SU-DHL-6 (cell line): ENCODE results near the gene GGA1.

Experiments used
- H2AFZ ChIP-seq: fragments of 200-600 bp; sonication (generic); 2 replicates; pipeline ENCODE4 v1.6.1; 2014; ENCODE audit warnings: low read depth, mild to moderate bottlenecking, moderate library complexity, mixed read lengths, antibody characterized with exemption, low read length; ENCODE audit not compliant: severe bottlenecking
- H3F3A ChIP-seq: fragments of 200-600 bp; shearing (Covaris generic); 2 replicates; pipeline ENCODE4 v1.6.0; 2016; ENCODE audit warnings: antibody characterized with exemption, mild to moderate bottlenecking; ENCODE audit not compliant: insufficient read depth
- H3K27ac ChIP-seq: fragments of 200-600 bp; sonication (generic); 2 replicates; pipeline ENCODE4 v1.5.1; 2016; ENCODE audit warnings: low read depth, mild to moderate bottlenecking, low read length, moderate library complexity, mixed read lengths
- H3K27me3 ChIP-seq: fragments of 200-600 bp; sonication (generic), shearing (Covaris generic); 2 replicates; pipeline ENCODE4 v1.6.0; 2014; ENCODE audit warnings: mild to moderate bottlenecking, low read length
- H3K36me3 ChIP-seq: fragments of 200-600 bp; sonication (generic); 2 replicates; pipeline ENCODE4 v1.6.1; 2014; ENCODE audit warnings: mild to moderate bottlenecking, low read length, mixed read lengths
- H3K4me2 ChIP-seq: fragments of 300-600, 200-600 bp; shearing (Covaris generic), sonication (generic); 2 replicates; pipeline ENCODE4 v1.6.0; 2014; ENCODE audit warnings: low read length, low read depth, mild to moderate bottlenecking; ENCODE audit not compliant: poor library complexity, severe bottlenecking
- H3K4me3 ChIP-seq: fragments of 200-600 bp; sonication (generic); 2 replicates; pipeline ENCODE4 v1.5.1; 2014; ENCODE audit warnings: antibody characterized with exemption, low read length, mild to moderate bottlenecking, mixed read lengths; ENCODE audit not compliant: insufficient read depth, poor library complexity, severe bottlenecking
- H3K79me2 ChIP-seq: fragments of 200-600 bp; sonication (generic); 2 replicates; pipeline ENCODE4 v1.6.1; 2014; ENCODE audit warnings: mild to moderate bottlenecking, low read length, moderate library complexity; ENCODE audit not compliant: insufficient read depth
- H3K9ac ChIP-seq: fragments of 200-600 bp; sonication (generic); 2 replicates; pipeline ENCODE4 v1.7.0; 2014; ENCODE audit warnings: mild to moderate bottlenecking, low read length
- H3K9me2 ChIP-seq: fragments of 200-600 bp; sonication (generic); replicated peaks from 2 replicates; pipeline ENCODE4 v1.6.1; 2014; ENCODE audit warnings: low read length; ENCODE audit not compliant: insufficient read depth
- H3K9me3 ChIP-seq: fragments of 200-600 bp; sonication (generic); 2 replicates; pipeline ENCODE4 v1.6.1; 2014; ENCODE audit warnings: low read length, mixed read lengths; ENCODE audit not compliant: insufficient read depth
- H4K20me1 ChIP-seq: fragments of 200-600 bp; sonication (generic); 2 replicates; pipeline ENCODE4 v1.6.1; 2014; ENCODE audit warnings: low read depth, mild to moderate bottlenecking, antibody characterized with exemption, low read length, moderate library complexity, mixed read lengths
- CTCF ChIP-seq: fragments of 200-600 bp; sonication (generic); IDR thresholded peaks from one replicate; pipeline ENCODE4 v1.5.1; 2017; ENCODE audit warnings: antibody characterized with exemption, mild to moderate bottlenecking, low read length, moderate library complexity; ENCODE audit not compliant: insufficient read depth, poor library complexity, severe bottlenecking
- EZH2phosphoT487 ChIP-seq: fragments of 200-600 bp; sonication (generic), shearing (Covaris generic); conservative IDR thresholded peaks from 2 replicates; pipeline ENCODE4 v1.6.1; 2018; ENCODE audit warnings: mild to moderate bottlenecking, antibody characterized with exemption, low read length, moderate library complexity, mixed read lengths

The GGA1 gene

GRCh38 chr22:37570661-37570976 is 38.0 kb upstream of the GGA1 start:
- Histone ChIP-seq H2AFZ (no peak overlapping the region), H3K9me3 (no peaks in the 10 kb centered on the region), H4K20me1 (no peaks in the 10 kb centered on the region), H3K79me2 (no peaks in the 10 kb centered on the region), H3K9me2 (no peaks in the 10 kb centered on the region), H3K4me2 (no peak overlapping the region), H3K27ac (no peak overlapping the region), H3K36me3 (no peaks in the 10 kb centered on the region), H3K27me3 (no peaks in the 10 kb centered on the region), H3K4me3 (no peak overlapping the region), H3F3A (no peaks in the 10 kb centered on the region), H3K9ac (no peak overlapping the region)
- TF ChIP-seq CTCF (no peak), EZH2phosphoT487 (no peak)

- no peak overlapping the region for H3K27ac ChIP-seq
- no peak overlapping the region for H3K4me3 ChIP-seq
- no peaks in the 10 kb centered on the region for H3K9me3 ChIP-seq
- no peaks in the 10 kb centered on the region for H3K36me3 ChIP-seq
- no peaks in the 10 kb centered on the region for H3K9me2 ChIP-seq
- no peak for TF ChIP-seq EZH2phosphoT487
- TF ChIP-seq CTCF, result no peak
- H3K79me2 ChIP-seq, result no peaks in the 10 kb centered on the region
- H3K9ac ChIP-seq, result no peak overlapping the region
- H4K20me1 ChIP-seq, result no peaks in the 10 kb centered on the region
- no peak overlapping the region for H3K4me2 ChIP-seq
- no peaks in the 10 kb centered on the region for H3F3A ChIP-seq
- no peaks in the 10 kb centered on the region for H3K27me3 ChIP-seq
- no peak overlapping the region for H2AFZ ChIP-seq
Measured at GRCh38 chr22:37571258-37571991, 37.2 kb upstream of the GGA1 start.

GRCh38 chr22:37571992-37572373 is 36.7 kb upstream of the GGA1 start:
- no peak overlapping the region for H3K4me3 ChIP-seq
- H3K4me2 ChIP-seq, result no peak overlapping the region
- H3K9ac ChIP-seq, result no peak overlapping the region
- H3K9me3 ChIP-seq, result no peaks in the 10 kb centered on the region
- no peak overlapping the region for H2AFZ ChIP-seq
- no peak for TF ChIP-seq EZH2phosphoT487
- no peak for TF ChIP-seq CTCF
- H3K36me3 ChIP-seq, result no peaks in the 10 kb centered on the region
- no peaks in the 10 kb centered on the region for H4K20me1 ChIP-seq
- H3K79me2 ChIP-seq, result no peaks in the 10 kb centered on the region
- H3F3A ChIP-seq, result no peaks in the 10 kb centered on the region
- no peak overlapping the region for H3K27ac ChIP-seq
- no peaks in the 10 kb centered on the region for H3K27me3 ChIP-seq
- no peaks in the 10 kb centered on the region for H3K9me2 ChIP-seq
